Gastroesophageal sphincter (tissue), 2 donors: ENCODE measurements around the gene CAVIN2.

Source experiments
- POLR2A ChIP-seq, 2 donors: fragments of 450-650 bp; IDR thresholded peaks; one replicate each; pipeline ENCODE4 v1.6.1; 2017; ENCODE audit warnings: antibody characterized with exemption in 2 of 2, mild to moderate bottlenecking in 2 of 2, moderate library complexity in 1 of 2
- POLR2AphosphoS5 ChIP-seq: sonication (generic); formaldehyde crosslinking; IDR thresholded peaks from one replicate; pipeline ENCODE4 v1.6.1; 2017; ENCODE audit warnings: antibody characterized with exemption

- TF ChIP-seq POLR2AphosphoS5 (no peak), POLR2A (IDR thresholded peaks at IDR 0.05) (no peak)
These were observed 12.8 kb upstream of the CAVIN2 start for GRCh38 chr2:191859681-191860080.
